ENCODE data around the gene PKDREJ.

The PKDREJ gene

DNA sequence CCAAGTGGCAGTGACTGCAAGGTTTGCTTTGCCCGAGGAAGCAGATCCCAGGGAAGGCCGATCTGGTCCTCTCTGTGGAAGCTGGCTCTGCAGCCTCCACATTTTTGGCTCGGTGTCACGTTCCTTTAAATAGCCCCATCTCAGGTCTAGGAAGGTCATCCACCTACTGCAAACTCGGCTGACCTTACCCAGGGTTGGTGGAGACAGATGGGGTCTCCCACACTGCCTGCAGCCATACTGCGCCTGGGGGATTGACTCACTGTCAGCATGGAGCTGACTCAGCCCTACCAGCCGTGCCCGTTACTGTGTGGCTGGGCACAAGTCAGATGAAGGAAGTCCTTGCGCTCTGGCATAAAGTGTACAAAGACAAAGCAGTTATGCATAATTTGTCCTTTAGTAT is 29.9 kb downstream of the PKDREJ start:
- no peak for DNase-seq

GRCh38 chr22:46230262-46230901 is 32.8 kb downstream of the PKDREJ start:
- no peak for DNase-seq

DNA sequence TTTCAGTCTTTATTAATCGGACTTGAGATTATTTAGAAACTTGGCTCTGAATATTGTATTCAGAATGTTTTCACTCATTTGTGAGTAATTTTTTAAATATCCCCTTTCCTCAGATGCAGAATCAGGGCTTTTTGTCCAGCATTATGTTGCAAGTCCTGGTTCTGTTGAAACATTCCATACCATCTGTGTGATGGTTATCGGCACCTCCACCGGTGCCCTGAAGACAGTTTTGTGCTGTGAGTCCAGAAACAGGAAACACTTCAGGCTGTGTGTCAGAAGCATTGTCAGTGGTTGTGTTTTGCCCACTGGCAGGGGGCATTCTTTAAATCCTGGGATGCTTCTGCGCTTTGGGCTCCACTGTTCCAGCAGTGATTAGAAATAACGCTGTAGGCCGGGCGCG is 33.4 kb downstream of the PKDREJ start:
- no peak for DNase-seq

DNA sequence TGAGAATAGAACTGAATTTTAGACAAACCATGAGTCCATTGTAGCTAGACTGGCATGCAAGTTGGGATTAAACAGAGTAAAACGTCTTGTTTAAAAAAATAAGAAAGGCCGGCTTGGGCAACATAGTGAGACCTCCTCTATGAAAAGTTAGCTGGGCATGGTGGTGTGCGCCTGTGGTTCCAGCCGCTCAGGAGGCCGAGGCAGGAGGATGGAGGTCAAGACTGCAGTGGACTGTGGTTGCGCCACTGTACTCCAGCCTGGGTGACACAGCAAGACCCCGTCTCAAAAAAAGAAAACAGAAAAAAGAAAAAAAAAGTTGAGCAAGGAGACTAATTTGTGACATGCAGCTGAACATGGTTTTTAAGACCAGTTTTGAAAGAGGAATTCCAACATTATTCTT is 36.6 kb downstream of the PKDREJ start:
- no peak for DNase-seq

- DNase-seq: no peak
These were observed 37.5 kb downstream of the PKDREJ start for GRCh38 chr22:46225631-46226030.

DNA sequence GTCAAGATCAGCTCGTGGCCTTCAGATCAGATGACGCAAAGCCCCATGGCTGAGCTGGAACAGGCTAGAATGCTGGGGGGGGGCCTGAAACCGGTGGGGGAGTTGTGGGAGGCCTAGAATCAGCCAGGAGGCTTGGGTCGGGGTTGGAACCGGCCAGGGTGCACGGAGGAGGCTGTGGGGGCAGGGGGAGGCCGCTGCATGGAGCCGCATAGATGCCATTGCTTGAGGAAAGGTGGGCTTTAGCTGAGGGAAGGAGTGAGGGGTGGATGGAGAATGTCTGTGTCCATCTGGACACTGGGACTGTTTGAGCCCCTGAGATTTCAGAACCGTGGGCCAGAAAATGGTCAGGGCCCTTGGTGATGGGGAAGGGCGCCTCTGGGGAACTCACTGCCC is 38.2 kb downstream of the PKDREJ start:
- DNase-seq: no peak

DNA sequence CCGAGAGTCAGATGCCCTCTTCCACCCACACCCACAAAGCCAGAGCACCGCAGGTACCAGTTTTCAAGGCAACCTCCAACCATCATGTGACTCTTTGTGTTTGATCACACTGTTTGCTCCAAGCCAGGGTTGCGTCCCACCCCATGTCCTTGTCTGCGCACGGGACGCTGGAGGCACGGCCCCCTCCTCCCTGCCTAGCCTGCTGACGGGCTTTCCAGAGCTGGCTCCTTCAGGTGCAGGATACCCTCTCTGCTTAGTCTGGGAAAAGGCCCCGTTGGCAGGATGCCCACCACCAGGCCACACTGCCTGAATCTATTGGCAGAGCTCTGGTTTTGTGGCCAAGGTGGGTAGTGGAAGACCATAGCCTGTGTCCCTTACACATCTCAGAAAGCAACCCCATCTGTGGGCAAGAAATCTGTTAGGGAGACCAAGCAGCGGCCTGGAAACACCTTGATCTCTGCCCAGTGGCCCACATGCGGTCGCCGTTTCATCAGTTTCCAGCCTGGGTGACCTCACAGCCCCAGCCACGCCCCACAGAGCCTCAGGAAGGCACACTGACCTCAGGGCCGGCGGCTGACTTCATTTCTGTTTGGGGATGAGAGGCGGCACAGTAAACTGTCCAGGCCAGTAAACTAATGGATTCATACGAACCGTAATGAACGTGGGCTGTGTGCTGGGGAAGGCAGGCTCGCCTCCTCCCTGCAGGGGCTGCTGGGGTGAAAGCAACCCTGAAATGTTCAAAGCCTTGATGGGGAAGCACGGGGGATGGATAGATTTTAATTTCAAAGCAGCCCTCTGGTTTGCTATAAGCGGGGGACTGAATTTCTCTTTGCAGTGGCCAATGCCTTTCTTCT is 38.9 kb downstream of the PKDREJ start:
- DNase-seq: no peak

GRCh38 chr22:46220921-46221320 is 42.2 kb downstream of the PKDREJ start:
- no peak for DNase-seq

DNA sequence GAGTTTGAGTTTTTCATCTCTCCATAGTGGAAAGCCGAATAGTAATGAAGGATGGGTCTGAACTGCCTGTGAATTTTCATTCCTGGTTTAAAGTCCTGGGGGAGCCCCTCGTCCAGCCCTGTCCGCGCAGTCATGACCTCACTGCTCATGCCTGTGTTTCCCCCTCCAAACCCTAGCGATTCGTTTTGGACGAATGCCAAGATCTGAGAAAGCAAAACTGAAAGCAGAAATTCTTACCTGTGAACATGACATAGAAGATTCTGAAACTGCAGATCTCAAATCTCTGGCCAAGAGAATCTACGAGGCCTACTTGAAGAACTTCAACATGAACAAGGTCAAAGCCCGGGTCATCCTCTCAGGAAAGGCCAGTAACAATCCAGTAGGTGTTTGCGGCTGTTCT is 43.5 kb downstream of the PKDREJ start:
- no peak for DNase-seq

GRCh38 chr22:46214616-46215015 is 48.5 kb downstream of the PKDREJ start:
- DNase-seq: no peak

- no peak for DNase-seq
These were observed 49.0 kb downstream of the PKDREJ start for GRCh38 chr22:46214149-46214548.

GRCh38 chr22:46213052-46213451 is 50.1 kb downstream of the PKDREJ start:
- no peak for DNase-seq

- DNase-seq: no peak
These were observed 50.9 kb downstream of the PKDREJ start for GRCh38 chr22:46212195-46212594.

GRCh38 chr22:46209262-46209661 is 53.9 kb downstream of the PKDREJ start:
- DNase-seq: no peak

Measured in stimulated activated CD4-positive, alpha-beta T cell treated with anti-CD3 and anti-CD28 coated beads, Interleukin-4, amount 100 ng/mL, for 24 hours (primary cell).